Measurements from ENCODE around the gene KIAA0753.

GRCh38 chr17:6551869-6552531 lies 88.5 kb downstream of the KIAA0753 start:
- no peak for TF ChIP-seq EZH2 (IDR thresholded peaks at IDR 0.05; ENCODE audit: insufficient read depth, poor library complexity, severe bottlenecking)
- no peak for TF ChIP-seq EZH2phosphoT487 (IDR thresholded peaks at IDR 0.05; ENCODE audit: insufficient read depth, low read depth)
